WI38 (cell line): ENCODE data around the gene MARCHF2.

Source experiments
- H3K4me3 ChIP-seq: 2 replicates; pipeline ENCODE4 v1.5.1; 2011; ENCODE audit warnings: low read depth, mild to moderate bottlenecking, control low read depth, low read length
- TF ChIP-seq, protein P1 (sequence below): IDR thresholded peaks from 2 replicates; pipeline ENCODE4 v1.5.1; 2012; ENCODE audit warnings: low read depth, mild to moderate bottlenecking, control low read depth, low read length

The MARCHF2 gene

DNA sequence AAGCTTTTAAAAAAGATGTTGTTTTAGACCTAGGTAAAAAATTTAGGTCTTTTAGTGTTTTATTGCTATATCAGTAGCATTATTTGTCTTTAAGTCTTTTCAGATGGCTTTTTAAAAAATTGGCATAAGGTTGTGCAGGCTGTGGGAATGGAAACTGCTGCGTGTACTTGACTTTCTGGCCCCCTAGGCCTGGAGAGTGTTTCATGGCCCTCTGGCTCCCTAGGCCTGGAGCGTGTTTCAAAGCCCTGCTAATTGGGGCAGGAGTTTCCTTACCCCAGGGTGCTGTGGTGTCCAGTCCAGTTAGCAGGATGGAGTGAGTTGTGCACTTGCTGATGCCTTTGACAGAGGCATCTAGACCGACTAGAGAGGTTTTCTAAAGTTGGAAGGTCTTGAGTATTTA lies 65.5 kb downstream of the MARCHF2 start:
- TF ChIP-seq, protein P1, sequence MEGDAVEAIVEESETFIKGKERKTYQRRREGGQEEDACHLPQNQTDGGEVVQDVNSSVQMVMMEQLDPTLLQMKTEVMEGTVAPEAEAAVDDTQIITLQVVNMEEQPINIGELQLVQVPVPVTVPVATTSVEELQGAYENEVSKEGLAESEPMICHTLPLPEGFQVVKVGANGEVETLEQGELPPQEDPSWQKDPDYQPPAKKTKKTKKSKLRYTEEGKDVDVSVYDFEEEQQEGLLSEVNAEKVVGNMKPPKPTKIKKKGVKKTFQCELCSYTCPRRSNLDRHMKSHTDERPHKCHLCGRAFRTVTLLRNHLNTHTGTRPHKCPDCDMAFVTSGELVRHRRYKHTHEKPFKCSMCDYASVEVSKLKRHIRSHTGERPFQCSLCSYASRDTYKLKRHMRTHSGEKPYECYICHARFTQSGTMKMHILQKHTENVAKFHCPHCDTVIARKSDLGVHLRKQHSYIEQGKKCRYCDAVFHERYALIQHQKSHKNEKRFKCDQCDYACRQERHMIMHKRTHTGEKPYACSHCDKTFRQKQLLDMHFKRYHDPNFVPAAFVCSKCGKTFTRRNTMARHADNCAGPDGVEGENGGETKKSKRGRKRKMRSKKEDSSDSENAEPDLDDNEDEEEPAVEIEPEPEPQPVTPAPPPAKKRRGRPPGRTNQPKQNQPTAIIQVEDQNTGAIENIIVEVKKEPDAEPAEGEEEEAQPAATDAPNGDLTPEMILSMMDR, result no peak

DNA sequence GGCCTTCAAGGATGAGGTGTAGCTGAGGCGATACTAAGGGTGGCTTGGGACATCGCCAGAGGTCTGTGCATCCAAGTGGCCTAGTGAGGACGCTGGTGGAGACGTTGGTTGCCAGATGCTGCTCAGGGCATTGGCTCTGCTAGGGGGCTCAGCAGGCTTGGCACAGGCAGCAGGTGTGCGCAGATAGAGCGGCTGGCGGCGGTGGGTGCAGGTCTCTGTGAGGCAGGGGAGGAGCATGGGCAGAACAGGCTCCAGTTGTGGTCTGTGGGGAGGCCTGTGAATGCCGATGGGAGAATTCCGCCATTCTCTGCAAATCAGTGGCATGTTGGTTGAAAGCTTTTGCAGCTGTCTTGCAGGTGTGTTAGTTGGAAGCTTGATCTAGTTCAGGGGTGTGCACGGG lies 68.1 kb downstream of the MARCHF2 start:
- TF ChIP-seq, protein P1, result no peak

More for the DNA sequence above, 65.5 kb downstream of the MARCHF2 start:
- no peak overlapping the region for H3K4me3 ChIP-seq

DNA sequence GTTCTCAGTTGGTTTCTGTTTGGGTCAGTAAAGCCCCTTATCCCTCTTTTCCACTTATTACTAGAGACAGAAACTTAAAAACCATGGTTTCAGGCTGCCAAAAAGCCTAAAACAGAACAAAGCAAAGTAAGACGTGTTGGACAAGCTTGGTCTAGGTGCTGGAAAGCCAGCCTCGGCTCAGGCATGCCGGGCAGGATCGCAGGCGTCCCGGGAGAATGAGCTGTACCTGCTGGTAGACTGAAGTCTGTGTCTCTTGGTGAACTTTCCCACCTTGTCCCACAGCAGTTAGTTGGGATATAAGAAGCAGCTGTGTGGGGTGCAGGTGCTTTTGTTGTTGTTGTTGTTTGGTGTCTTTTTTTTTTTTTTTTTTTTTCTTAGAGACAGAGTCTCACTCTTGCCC lies 68.5 kb downstream of the MARCHF2 start:
- no peak overlapping the region for H3K4me3 ChIP-seq
- TF ChIP-seq, protein P1, result no peak

More for the DNA sequence above, 68.1 kb downstream of the MARCHF2 start:
- H3K4me3 ChIP-seq, result no peak overlapping the region

DNA sequence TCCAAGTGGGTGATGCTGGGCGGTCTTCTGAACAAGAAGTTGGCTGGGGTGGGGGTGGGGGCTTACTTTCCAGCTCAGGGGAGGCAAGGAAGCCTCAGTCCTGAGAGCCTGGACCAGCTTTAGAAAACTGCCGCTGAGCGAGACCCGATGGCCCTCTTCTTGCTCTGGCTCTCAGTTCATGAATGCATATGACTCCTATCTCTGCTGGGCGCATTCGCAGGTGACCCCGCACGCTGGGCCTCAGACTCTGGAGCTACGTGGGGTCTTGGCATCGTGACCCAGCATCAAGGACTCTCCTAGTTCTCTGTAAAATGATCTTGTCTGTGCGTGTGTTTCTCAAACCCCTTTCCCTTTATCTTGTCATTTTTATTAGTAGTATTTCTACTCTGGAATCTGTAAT lies 69.6 kb downstream of the MARCHF2 start:
- TF ChIP-seq, protein P1, result no peak
- no peak overlapping the region for H3K4me3 ChIP-seq

DNA sequence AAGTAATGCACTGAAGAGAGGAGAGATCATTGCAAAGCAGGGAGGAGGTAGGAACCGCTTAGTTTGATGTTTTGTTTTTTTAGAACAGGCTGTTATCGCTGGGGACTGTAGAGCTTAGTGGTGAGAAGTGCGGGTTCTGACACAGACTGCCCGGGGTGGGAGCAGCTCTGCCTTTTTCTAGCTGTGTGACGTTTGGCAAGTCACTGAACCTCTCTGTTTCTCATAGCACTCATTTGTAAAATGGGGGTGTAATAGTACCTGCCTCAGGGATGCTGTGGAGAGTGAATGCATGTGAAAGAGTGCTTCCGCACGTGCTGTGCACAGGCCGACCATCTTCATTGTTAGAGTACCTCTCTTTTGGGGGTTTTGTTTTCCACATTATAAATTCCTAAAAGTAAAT lies 70.1 kb downstream of the MARCHF2 start:
- no peak overlapping the region for H3K4me3 ChIP-seq
- TF ChIP-seq, protein P1, result no peak

DNA sequence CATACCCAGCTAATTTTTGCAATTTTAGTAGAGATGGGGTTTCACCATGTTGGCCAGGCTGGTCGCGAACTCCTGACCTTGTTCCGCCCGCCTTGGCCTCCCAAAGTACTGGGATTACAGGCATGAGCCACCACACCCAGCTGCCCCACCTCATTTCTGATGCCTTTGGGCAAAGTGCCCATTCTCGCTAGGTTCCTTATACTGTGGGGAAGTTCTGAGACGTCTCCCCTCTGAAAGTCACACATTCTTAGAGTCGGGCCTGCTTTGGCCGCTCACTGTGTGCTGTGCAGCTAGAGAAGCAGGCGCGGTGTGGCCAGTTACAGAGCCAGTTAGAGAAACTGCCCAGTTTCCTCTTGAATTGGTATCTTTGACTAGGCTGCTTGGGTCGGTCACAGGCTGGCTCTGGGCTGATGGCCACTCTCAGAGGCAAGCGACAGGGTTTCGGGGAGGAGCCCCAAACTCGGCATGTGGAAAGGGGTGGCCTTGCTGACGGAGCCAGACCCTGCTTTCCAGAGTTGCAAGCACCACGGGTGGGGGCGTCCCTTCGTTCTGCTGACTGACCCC lies 71.3 kb downstream of the MARCHF2 start:
- TF ChIP-seq, protein P1, result no peak
- no peak overlapping the region for H3K4me3 ChIP-seq

- TF ChIP-seq, protein P1, result no peak
- H3K4me3 ChIP-seq, result no peak overlapping the region
Measured at GRCh38 chr19:8485561-8486371, 72.7 kb downstream of the MARCHF2 start.
